Neuronal stem cell (in vitro differentiated cells): Measurements from ENCODE around the gene NMT1.

Source experiments
- DNase-seq: peaks from one replicate; pipeline ENCODE4 v3.0.0-alpha.2; 2013; ENCODE audit warnings: low spot score
- H2AFZ ChIP-seq: one replicate; pipeline ENCODE4 v1.6.1; 2013; ENCODE audit warnings: mild to moderate bottlenecking, low read length, inconsistent platforms
- H2AK5ac ChIP-seq: 2 replicates; pipeline ENCODE4 v1.6.1; 2013; ENCODE audit warnings: low read depth, mild to moderate bottlenecking, inconsistent platforms, low read length, moderate library complexity, mixed read lengths
- H2BK120ac ChIP-seq: 2 replicates; pipeline ENCODE4 v1.6.1; 2013; ENCODE audit warnings: low read depth, mild to moderate bottlenecking, inconsistent platforms, low read length, moderate library complexity, mixed read lengths
- H2BK12ac ChIP-seq: one replicate; pipeline ENCODE4 v1.6.1; 2013; ENCODE audit warnings: low read length, inconsistent platforms
- H2BK15ac ChIP-seq: 2 replicates; pipeline ENCODE4 v1.6.1; 2013; ENCODE audit warnings: mild to moderate bottlenecking, low read length, inconsistent platforms, mixed read lengths
- H2BK5ac ChIP-seq: one replicate; pipeline ENCODE4 v1.6.1; 2013; ENCODE audit warnings: inconsistent platforms, mild to moderate bottlenecking, low read length, moderate library complexity
- H3K14ac ChIP-seq: one replicate; pipeline ENCODE4 v1.6.1; 2013; ENCODE audit warnings: low read length, inconsistent platforms
- H3K18ac ChIP-seq: 2 replicates; pipeline ENCODE4 v1.6.1; 2013; ENCODE audit warnings: low read length, inconsistent platforms
- H3K23ac ChIP-seq: 2 replicates; pipeline ENCODE4 v1.6.1; 2013; ENCODE audit warnings: low read depth, mild to moderate bottlenecking, mixed read lengths, low read length, inconsistent platforms; ENCODE audit not compliant: poor library complexity
- H3K27ac ChIP-seq: replicated peaks from 3 replicates; pipeline ENCODE4 v1.5.1; 2013; ENCODE audit warnings: low read length, inconsistent platforms
- H3K27me3 ChIP-seq, 3 experiments: 2 replicates each; pipeline ENCODE4 v1.6.1; 2013; ENCODE audit warnings: low read length in 3 of 3, mild to moderate bottlenecking in 2 of 3, inconsistent platforms in 1 of 3, low read depth in 1 of 3, mixed read lengths in 1 of 3, moderate library complexity in 1 of 3; ENCODE audit not compliant: control insufficient read depth in 3 of 3, insufficient read depth in 3 of 3
- H3K36me3 ChIP-seq, 2 donors: replicated peaks in 1 of 2; 2 replicates each; pipeline ENCODE4 v1.6.1; 2013; ENCODE audit warnings: low read length in 2 of 2; ENCODE audit not compliant: control insufficient read depth in 2 of 2, insufficient read depth in 2 of 2
- H3K4ac ChIP-seq: 2 replicates; pipeline ENCODE4 v1.6.1; 2013; ENCODE audit warnings: inconsistent platforms, mild to moderate bottlenecking, low read length, moderate library complexity
- H3K4me1 ChIP-seq, 2 donors: 1 replicate in 1 of 2; 2 replicates in 1 of 2; pipeline ENCODE4 v1.6.1; 2013; ENCODE audit warnings: low read length in 2 of 2, low read depth in 1 of 2; ENCODE audit not compliant: control insufficient read depth in 2 of 2, insufficient read depth in 1 of 2
- H3K4me2 ChIP-seq: one replicate; pipeline ENCODE4 v1.6.1; 2013; ENCODE audit warnings: mild to moderate bottlenecking, low read length, inconsistent platforms; ENCODE audit not compliant: insufficient read depth, poor library complexity, severe bottlenecking
- H3K4me3 ChIP-seq, 2 donors: 2 replicates each; pipeline ENCODE4 v1.5.1; 2013; ENCODE audit warnings: low read length in 2 of 2, mild to moderate bottlenecking in 2 of 2, inconsistent platforms in 1 of 2, moderate library complexity in 1 of 2
- H3K79me1 ChIP-seq: one replicate; pipeline ENCODE4 v1.6.1; 2013; ENCODE audit warnings: low read depth, mild to moderate bottlenecking, inconsistent platforms, low read length, moderate library complexity
- H3K9ac ChIP-seq: one replicate; pipeline ENCODE4 v1.6.1; 2013; ENCODE audit warnings: mild to moderate bottlenecking, low read depth, low read length, inconsistent platforms; ENCODE audit not compliant: poor library complexity
- H3K9me3 ChIP-seq, 2 donors: replicated peaks in 1 of 2; 2 replicates each; pipeline versions ENCODE3 to v1.6.1; 2013; ENCODE audit warnings: low read length in 2 of 2, mild to moderate bottlenecking in 2 of 2, inconsistent platforms in 1 of 2, low read depth in 1 of 2, mixed read lengths in 1 of 2, moderate library complexity in 1 of 2; ENCODE audit not compliant: control insufficient read depth in 2 of 2, insufficient read depth in 1 of 2
- H4K8ac ChIP-seq: one replicate; pipeline ENCODE4 v1.6.1; 2013; ENCODE audit warnings: low read depth, mild to moderate bottlenecking, inconsistent platforms, low read length, moderate library complexity
- H4K91ac ChIP-seq: one replicate; pipeline ENCODE4 v1.6.1; 2013; ENCODE audit warnings: low read length, low read depth, mild to moderate bottlenecking, inconsistent platforms; ENCODE audit not compliant: poor library complexity
- WGBS, 2 donors: extraction: QIAGEN DNeasy Blood & Tissue Kit; methylation state at CpG; one replicate each; pipeline ENCODE4 v1.1.7; 2013; ENCODE audit warnings: missing lambda C conversion rate in 2 of 2, mixed read lengths in 1 of 2; ENCODE audit not compliant: insufficient read length in 2 of 2, insufficient replicate concordance in 1 of 2; ENCODE audit errors: extremely low coverage in 2 of 2; 5-methylcytosine and 5-hydroxymethylcytosine counted together

Gene NMT1

GRCh38 chr17:45148183-45149036 is 87.3 kb downstream of the NMT1 start, which contains the start of gene HEXIM1:
HEXIM1 (plus strand) TSS chr17:45148475; CDS start chr17:45149191, 716 bp downstream.
- H3K79me1 ChIP-seq = peaks cover 5% of the 10 kb centered on the region
- peak; percentile 100 for DNase-seq
- peak within 1 kb of the TSS; percentile 84 for H3K4me2 ChIP-seq
- H2BK5ac ChIP-seq = peak within 1 kb of the TSS; percentile 96
- peak within 1 kb of the TSS; percentile 79 for H2AK5ac ChIP-seq
- H3K27ac ChIP-seq = peak within 1 kb of the TSS; percentile 96
- H2BK120ac ChIP-seq = no peak within 1 kb of the TSS
- no peak within 1 kb of the TSS for H2BK12ac ChIP-seq
- peak within 1 kb of the TSS; percentile 94 for H3K9ac ChIP-seq
- no peaks in the 10 kb centered on the region for H3K27me3 ChIP-seq
- H2AFZ ChIP-seq = peak within 1 kb of the TSS; percentile 84
- H3K4ac ChIP-seq = no peak within 1 kb of the TSS
- WGBS, 2 donors = no CpG with 5 or more reads among the region's 58 CpGs
- H2BK15ac ChIP-seq = no peak within 1 kb of the TSS
- peaks cover 0 to 4% of the 10 kb centered on the region in 2 donors for H3K36me3 ChIP-seq
- H4K91ac ChIP-seq = no peak within 1 kb of the TSS
- H4K8ac ChIP-seq = no peak within 1 kb of the TSS
- peaks cover 9 to 19% of the 10 kb centered on the region in 2 donors for H3K4me1 ChIP-seq
- H3K23ac ChIP-seq = peak within 1 kb of the TSS; percentile 100
- H3K4me3 ChIP-seq = peak within 1 kb of the TSS; percentile 96 to 98
- H3K14ac ChIP-seq = peak within 1 kb of the TSS; percentile 75
- H3K18ac ChIP-seq = peak within 1 kb of the TSS; percentile 99
- no peaks in the 10 kb centered on the region for H3K9me3 ChIP-seq

GRCh38 chr17:45149037-45149668 is 88.0 kb downstream of the NMT1 start:
- Histone ChIP-seq H3K23ac (peak overlapping the region; percentile 90), H3K14ac (peak overlapping the region; percentile 75), H4K8ac (no peak overlapping the region), H3K79me1 (peaks cover 5% of the 10 kb centered on the region), H4K91ac (no peak overlapping the region), H3K4me2 (peak overlapping the region; percentile 84), H2BK12ac (no peak overlapping the region), H3K9ac (peak overlapping the region; percentile 89), H3K18ac (peak overlapping the region; percentile 99), H3K36me3 (peaks cover 0 to 4% of the 10 kb centered on the region in 2 donors), H3K27ac (peak overlapping the region; percentile 95), H2BK15ac (no peak overlapping the region), H3K27me3 (no peaks in the 10 kb centered on the region), H2BK120ac (no peak overlapping the region), H3K9me3 (no peaks in the 10 kb centered on the region), H3K4me1 (peaks cover 4 to 12% of the 10 kb centered on the region in 2 donors), H2AK5ac (peak overlapping the region; percentile 79), H2BK5ac (peak overlapping the region; percentile 96), H2AFZ (peak overlapping the region; percentile 54), H3K4ac (no peak overlapping the region), H3K4me3 (peak overlapping the region; percentile 96 to 98)
- DNase-seq = peak; percentile 86
- no CpG with 5 or more reads among the region's 32 CpGs for WGBS, 2 donors

- Histone ChIP-seq H3K27me3 (no peaks in the 10 kb centered on the region), H2AK5ac (peak overlapping the region; percentile 64), H3K4ac (no peak overlapping the region), H3K18ac (peak overlapping the region; percentile 99), H3K4me2 (peak overlapping the region; percentile 84), H4K91ac (no peak overlapping the region), H2BK120ac (no peak overlapping the region), H3K14ac (no peak overlapping the region), H3K27ac (peak overlapping the region; percentile 95), H2BK12ac (no peak overlapping the region), H2BK5ac (peak overlapping the region; percentile 96), H3K4me3 (peak overlapping the region; percentile 96 to 98), H3K9me3 (no peaks in the 10 kb centered on the region), H2BK15ac (peak overlapping the region; percentile 74), H3K79me1 (peaks cover 5% of the 10 kb centered on the region), H3K36me3 (peaks cover 0 to 4% of the 10 kb centered on the region in 2 donors), H3K9ac (peak overlapping the region; percentile 97), H3K23ac (peak overlapping the region; percentile 90), H2AFZ (peak overlapping the region; percentile 54), H4K8ac (no peak overlapping the region), H3K4me1 (peaks cover 3 to 12% of the 10 kb centered on the region in 2 donors)
- no CpG with 5 or more reads among the region's 56 CpGs for WGBS, 2 donors
- no peak for DNase-seq
Measured at GRCh38 chr17:45149669-45150664, 88.8 kb downstream of the NMT1 start.
